Hair follicular keratinocyte (primary cell): ENCODE results near the gene MICU2. TPM values are rescaled to one million over a fixed set of nuclear protein-coding genes. Genes with fewer than 3 reads are reported as not detected.

Experiments
- total RNA-seq: library from RNA; depleted of rRNA; stranded (reverse); fragments of >200 nt; gene quantifications from 2 replicates; pipeline ENCODE4 v1.2.3, GENCODE V29; 2015

Gene MICU2
- 36.3 and 70.6 TPM in 2 replicates for total RNA-seq

GRCh38 chr13:21603531-21604448 lies at the start of gene MICU2:
MICU2 (minus strand) TSS chr13:21604170; CDS start chr13:21604148, 22 bp downstream.

GRCh38 chr13:21458813-21459701 lies 144.9 kb downstream of the MICU2 start, which contains the start of gene ZDHHC20:
ZDHHC20 (minus strand) TSS chr13:21459303; CDS start chr13:21459171, 132 bp downstream.

Other genes starting within 250 kb of the MICU2 start
- gene ZDHHC20, start 144.9 kb downstream of the MICU2 start, total RNA-seq: 38.6 and 41.0 TPM in 2 replicates
- under 0.01 TPM in 1 of 2 replicates, not detected in the other for gene FGF9, start 66.9 kb upstream of the MICU2 start, total RNA-seq